IMR-90 (cell line): ENCODE results near the gene NLGN1. TPM values are rescaled to one million over a fixed set of nuclear protein-coding genes. Genes with fewer than 3 reads are reported as not detected.

Experiments used
- ATAC-seq: fragments of 200-7000 bp; cut with Tn5 transposase; 2 replicates; pipeline ENCODE4 v1.9.1; 2020; ENCODE audit warnings: low read depth, mild to moderate bottlenecking, moderate library complexity
- BruUV-seq: library from RNA; stranded (reverse); fragments of 400-500 nt; replicated peaks from 2 replicates; lab custom pipeline; 2021; lab: Mats Ljungman, UMichigan
- CTCF ChIA-PET: fragments of 300-600 bp; formaldehyde crosslinking; extraction: SDS; loops from one replicate; lab custom pipeline; 2021; ENCODE audit warnings: antibody characterized with exemption; lab: Yijun Ruan, JAX
- POLR2A ChIA-PET: fragments of 300-600 bp; sonication (Branson Sonifier 250); formaldehyde crosslinking; loops from one replicate; lab custom pipeline; 2022; ENCODE audit warnings: antibody characterized with exemption; ENCODE audit not compliant: unreplicated experiment; lab: Charles Lee
- DNase-seq: peaks from one replicate; pipeline ENCODE4 v3.0.0; 2013
- H2AFZ ChIP-seq: replicated peaks from 2 replicates; pipeline ENCODE3; 2013; ENCODE audit warnings: low read length, mild to moderate bottlenecking; ENCODE audit not compliant: poor library complexity
- H2AK5ac ChIP-seq: 2 replicates; pipeline ENCODE4 v1.6.1; 2013; ENCODE audit warnings: low read depth, low read length, inconsistent platforms
- H2AK9ac ChIP-seq: replicated peaks from 2 replicates; pipeline ENCODE3; 2013; ENCODE audit warnings: mild to moderate bottlenecking, low read depth, low read length, moderate library complexity; ENCODE audit not compliant: poor library complexity
- H2BK120ac ChIP-seq: 2 replicates; pipeline ENCODE4 v1.6.1; 2013; ENCODE audit warnings: low read depth, low read length, inconsistent platforms
- H2BK15ac ChIP-seq: 3 replicates; pipeline ENCODE4 v1.6.1; 2013; ENCODE audit warnings: low read depth, low read length, inconsistent platforms
- H2BK20ac ChIP-seq: 2 replicates; pipeline ENCODE4 v1.6.1; 2013; ENCODE audit warnings: low read depth, mild to moderate bottlenecking, inconsistent platforms, low read length, moderate library complexity
- H2BK5ac ChIP-seq: 2 replicates; pipeline ENCODE4 v1.6.1; 2013; ENCODE audit warnings: mild to moderate bottlenecking, low read depth, low read length, inconsistent platforms; ENCODE audit not compliant: poor library complexity, severe bottlenecking
- H3K14ac ChIP-seq: replicated peaks from 2 replicates; pipeline ENCODE4 v1.6.1; 2013; ENCODE audit warnings: low read depth, low read length, inconsistent platforms
- H3K18ac ChIP-seq: 2 replicates; pipeline ENCODE4 v1.6.1; 2013; ENCODE audit warnings: low read depth, low read length, control low read depth
- H3K23ac ChIP-seq: 2 replicates; pipeline ENCODE4 v1.6.1; 2013; ENCODE audit warnings: low read depth, low read length, inconsistent platforms
- H3K27ac ChIP-seq: 2 replicates; pipeline ENCODE4 v1.5.1; 2013; ENCODE audit warnings: mild to moderate bottlenecking, control low read depth, low read length; ENCODE audit not compliant: insufficient read depth
- H3K27me3 ChIP-seq: 2 replicates; pipeline ENCODE4 v1.6.1; 2013; ENCODE audit warnings: low read length; ENCODE audit not compliant: control insufficient read depth, insufficient read depth
- H3K36me3 ChIP-seq: 2 replicates; pipeline ENCODE4 v1.6.1; 2013; ENCODE audit warnings: low read length, mixed read lengths; ENCODE audit not compliant: control insufficient read depth, insufficient read depth
- H3K4ac ChIP-seq: 2 replicates; pipeline ENCODE4 v1.6.1; 2013; ENCODE audit warnings: low read depth, low read length, inconsistent platforms
- H3K4me1 ChIP-seq: 2 replicates; pipeline ENCODE4 v1.6.1; 2013; ENCODE audit warnings: low read length, mixed read lengths; ENCODE audit not compliant: control insufficient read depth, insufficient read depth
- H3K4me2 ChIP-seq: 2 replicates; pipeline ENCODE4 v1.6.1; 2013; ENCODE audit warnings: low read depth, mild to moderate bottlenecking, control low read depth, low read length, moderate library complexity
- H3K4me3 ChIP-seq: 2 replicates; pipeline ENCODE4 v1.5.1; 2013; ENCODE audit warnings: low read depth, mild to moderate bottlenecking, control low read depth, low read length, moderate library complexity; ENCODE audit not compliant: insufficient read depth
- H3K56ac ChIP-seq: 2 replicates; pipeline ENCODE4 v1.6.1; 2013; ENCODE audit warnings: low read length, inconsistent platforms; ENCODE audit not compliant: insufficient read depth; ENCODE audit errors: extremely low read depth
- H3K79me1 ChIP-seq, 2 experiments: 2 replicates each; pipeline ENCODE4 v1.6.1; 2013; ENCODE audit warnings: low read length in 2 of 2, inconsistent platforms in 1 of 2, low read depth in 1 of 2
- H3K9ac ChIP-seq: 2 replicates; pipeline ENCODE4 v1.6.1; 2013; ENCODE audit warnings: low read depth, low read length, control low read depth
- H3K9me1 ChIP-seq: 2 replicates; pipeline ENCODE4 v1.6.1; 2013; ENCODE audit warnings: low read length, inconsistent platforms; ENCODE audit not compliant: insufficient read depth
- H3K9me3 ChIP-seq: 2 replicates; pipeline ENCODE4 v1.6.1; 2013; ENCODE audit warnings: low read length; ENCODE audit not compliant: control insufficient read depth, insufficient read depth
- H4K20me1 ChIP-seq: 2 replicates; pipeline ENCODE4 v1.6.1; 2013; ENCODE audit warnings: low read length, inconsistent platforms; ENCODE audit not compliant: insufficient read depth
- H4K5ac ChIP-seq: 2 replicates; pipeline ENCODE4 v1.6.1; 2013; ENCODE audit warnings: mild to moderate bottlenecking, low read depth, low read length, control low read depth
- H4K8ac ChIP-seq, 2 experiments: 2 replicates each; pipeline ENCODE4 v1.6.1; 2013; ENCODE audit warnings: low read depth in 2 of 2, low read length in 2 of 2, control low read depth in 1 of 2, inconsistent platforms in 1 of 2
- H4K91ac ChIP-seq: 2 replicates; pipeline ENCODE4 v1.6.1; 2013; ENCODE audit warnings: low read depth, low read length, inconsistent platforms; ENCODE audit not compliant: insufficient read depth
- BHLHE40 ChIP-seq: fragments of 150-350 bp; IDR thresholded peaks from 2 replicates; pipeline ENCODE4 v1.6.1; 2016; ENCODE audit warnings: mild to moderate bottlenecking, low read depth, low read length
- MAFK ChIP-seq: IDR thresholded peaks from 2 replicates; pipeline ENCODE4 v1.6.1; 2012; ENCODE audit warnings: low read depth, low read length, improper control_type of control experiment
- POLR2A ChIP-seq: IDR thresholded peaks from 2 replicates; pipeline ENCODE4 v1.6.1; 2012; ENCODE audit warnings: mild to moderate bottlenecking, low read depth, low read length
- SMC3 ChIP-seq: fragments of 150-350 bp; IDR thresholded peaks from 2 replicates; pipeline ENCODE4 v1.6.1; 2016; ENCODE audit warnings: low read depth, mild to moderate bottlenecking, antibody characterized with exemption, low read length, moderate library complexity
- WGBS, 2 experiments: methylation state at CpG; one replicate each; pipeline versions ENCODE4 v1.1.5 to v1.1.7; 2013; ENCODE audit warnings: missing lambda C conversion rate in 2 of 2; ENCODE audit not compliant: insufficient read length in 1 of 2; ENCODE audit errors: extremely low coverage in 2 of 2; 5-methylcytosine and 5-hydroxymethylcytosine counted together
- dilution Hi-C: fragments of 300-500 bp; cut with HindIII; formaldehyde crosslinking; loops from one replicate; pipeline ENCODE4 v1.14.3; 2018; ENCODE audit warnings: low sequenced_read_pairs; ENCODE audit not compliant: unreplicated experiment
- in situ Hi-C: fragments of 300-500 bp; cut with MboI; formaldehyde crosslinking; loops from 3 replicates; pipeline ENCODE4 v1.14.3; 2019; ENCODE audit warnings: low sequenced_read_pairs, inconsistent platforms, mixed read lengths
- intact Hi-C: fragments of 100-400 bp; cut with micrococcal nuclease; formaldehyde crosslinking; loops from 2 replicates; pipeline ENCODE4 v1.10.0; 2022
- polyA plus RNA-seq, 3 experiments: library from polyadenylated mRNA; depleted of rRNA; stranded (reverse); fragments of >200 nt; gene quantifications; 2 replicates each; pipeline ENCODE4 v1.2.3, GENCODE V29; 2012; ENCODE audit warnings: low replicate concordance in 1 of 3
- total RNA-seq: library from RNA; depleted of rRNA; stranded (reverse); fragments of >200 nt; gene quantifications from 2 replicates; pipeline ENCODE4 v1.2.3, GENCODE V29; 2012
- TF ChIP-seq, protein P1 (sequence below): fragments of 150-350 bp; IDR thresholded peaks from 2 replicates; pipeline ENCODE4 v1.6.1; 2017; ENCODE audit warnings: mild to moderate bottlenecking, antibody characterized with exemption, low read length, low read depth

Gene NLGN1
- total and polyA plus RNA-seq, 2 of the 4 experiments (the other 2 are of a cell fraction), result 1.8 to 12.5 TPM

DNA sequence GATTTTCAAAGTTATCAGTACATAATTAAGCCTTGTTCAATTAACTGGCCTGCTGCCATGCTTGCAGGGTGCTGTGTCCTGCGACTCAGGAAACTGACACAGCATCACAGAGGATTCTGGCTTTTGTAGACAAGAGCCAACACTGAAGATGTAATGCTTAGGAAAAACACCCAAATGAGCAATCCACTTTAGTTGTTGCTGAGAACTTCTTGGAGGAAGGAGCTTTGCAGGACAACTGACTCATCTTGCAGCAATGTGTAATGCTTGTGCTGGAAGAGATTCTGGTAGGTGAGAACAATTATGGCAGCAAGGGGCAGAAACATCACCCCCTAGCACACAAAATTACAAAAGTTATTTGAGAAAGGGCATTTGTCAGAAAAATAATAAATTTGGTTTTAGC lies 67.6 kb downstream of the NLGN1 start:
- TF ChIP-seq, protein P1, sequence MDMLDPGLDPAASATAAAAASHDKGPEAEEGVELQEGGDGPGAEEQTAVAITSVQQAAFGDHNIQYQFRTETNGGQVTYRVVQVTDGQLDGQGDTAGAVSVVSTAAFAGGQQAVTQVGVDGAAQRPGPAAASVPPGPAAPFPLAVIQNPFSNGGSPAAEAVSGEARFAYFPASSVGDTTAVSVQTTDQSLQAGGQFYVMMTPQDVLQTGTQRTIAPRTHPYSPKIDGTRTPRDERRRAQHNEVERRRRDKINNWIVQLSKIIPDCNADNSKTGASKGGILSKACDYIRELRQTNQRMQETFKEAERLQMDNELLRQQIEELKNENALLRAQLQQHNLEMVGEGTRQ, result no peak
- TF ChIP-seq SMC3 (no peak), BHLHE40 (no peak), POLR2A (no peak), MAFK (no peak)
- no peak overlapping the region for H2BK5ac ChIP-seq
- ChIA-PET CTCF (interaction anchor here (0.6 kb wide), 1 partner anchor 624 kb away, joined by 4 read pairs; no protein-coding TSS in a partner anchor), POLR2A (no interaction called here)
- H3K4me1 ChIP-seq, result no peaks in the 10 kb centered on the region
- WGBS, 2 experiments, result 60% methylated on average over 1 of the region's 1 CpG; no CpG with 5 or more reads in 1 of the 2 experiments
- no peak overlapping the region for H4K8ac ChIP-seq
- H3K79me1 ChIP-seq, result no peaks in the 10 kb centered on the region
- H2BK15ac ChIP-seq, result no peak overlapping the region
- H3K4ac ChIP-seq, result no peak overlapping the region
- H3K4me2 ChIP-seq, result no peak overlapping the region
- no peak overlapping the region for H3K14ac ChIP-seq
- DNase-seq (peak; percentile 51), ATAC-seq (peak; percentile 48)
- H2BK120ac ChIP-seq, result no peak overlapping the region
- H2AK9ac ChIP-seq, result peak overlapping the region; percentile 65
- no peaks in the 10 kb centered on the region for H3K36me3 ChIP-seq
- H3K9ac ChIP-seq, result no peak overlapping the region
- dilution Hi-C loops (no loop called here), in situ Hi-C loops (no loop called here), intact Hi-C loops (no loop called here)
- H2AFZ ChIP-seq, result no peak overlapping the region
- H3K56ac ChIP-seq, result no peak overlapping the region
- no peaks in the 10 kb centered on the region for H3K9me3 ChIP-seq
- H4K91ac ChIP-seq, result no peak overlapping the region
- no peaks in the 10 kb centered on the region for H3K27me3 ChIP-seq
- BruUV-seq, result no TSS peak
- no peak overlapping the region for H2BK20ac ChIP-seq
- no peak overlapping the region for H3K4me3 ChIP-seq
- no peak overlapping the region for H4K5ac ChIP-seq
- H2AK5ac ChIP-seq, result no peak overlapping the region
- no peak overlapping the region for H3K23ac ChIP-seq
- no peak overlapping the region for H3K27ac ChIP-seq
- H3K9me1 ChIP-seq, result peaks cover 4% of the 10 kb centered on the region; the same call in 1 of the 2 replicates
- H3K18ac ChIP-seq, result no peak overlapping the region
- no peaks in the 10 kb centered on the region for H4K20me1 ChIP-seq
